ENCODE measurements around the gene DLG1. TPM values are rescaled to one million over a fixed set of nuclear protein-coding genes. Genes with fewer than 3 reads are reported as not detected.

Gene DLG1
- total RNA-seq, 1 experiment from 2014 or later, result 81.2 TPM

GRCh38 chr3:197260491-197261163 is 37.8 kb downstream of the DLG1 start:
- DNase-seq (ENCODE audit: low read depth in 1 of 2, low spot score in 2 of 2), result no peak
- Histone ChIP-seq H3K27ac (no peak overlapping the region), H3K9me3 (replicated peaks) (no peaks in the 10 kb centered on the region), H3K4me1 (replicated peaks) (peaks cover 10% of the 10 kb centered on the region), H3K4me3 (no peak overlapping the region), H3K27me3 (replicated peaks) (no peaks in the 10 kb centered on the region), H3K36me3 (peaks cover 39% of the 10 kb centered on the region)

- H3K36me3 ChIP-seq, result peaks cover 27% of the 10 kb centered on the region
- H3K27ac ChIP-seq, result no peak overlapping the region
- no peaks in the 10 kb centered on the region for H3K9me3 ChIP-seq (replicated peaks)
- H3K4me1 ChIP-seq (replicated peaks), result peaks cover 10% of the 10 kb centered on the region
- no peaks in the 10 kb centered on the region for H3K27me3 ChIP-seq (replicated peaks)
- no peak for DNase-seq (ENCODE audit: low read depth in 1 of 2, low spot score in 2 of 2)
- no peak overlapping the region for H3K4me3 ChIP-seq
Observed at GRCh38 chr3:197259096-197259495, 39.3 kb downstream of the DLG1 start.

GRCh38 chr3:197258168-197258755 is 40.1 kb downstream of the DLG1 start:
- peaks cover 22% of the 10 kb centered on the region for H3K36me3 ChIP-seq
- no peak for DNase-seq (ENCODE audit: low read depth in 1 of 2, low spot score in 2 of 2)
- no peaks in the 10 kb centered on the region for H3K27me3 ChIP-seq (replicated peaks)
- H3K9me3 ChIP-seq (replicated peaks), result no peaks in the 10 kb centered on the region
- H3K4me3 ChIP-seq, result no peak overlapping the region
- H3K4me1 ChIP-seq (replicated peaks), result peaks cover 10% of the 10 kb centered on the region
- H3K27ac ChIP-seq, result no peak overlapping the region

DNA sequence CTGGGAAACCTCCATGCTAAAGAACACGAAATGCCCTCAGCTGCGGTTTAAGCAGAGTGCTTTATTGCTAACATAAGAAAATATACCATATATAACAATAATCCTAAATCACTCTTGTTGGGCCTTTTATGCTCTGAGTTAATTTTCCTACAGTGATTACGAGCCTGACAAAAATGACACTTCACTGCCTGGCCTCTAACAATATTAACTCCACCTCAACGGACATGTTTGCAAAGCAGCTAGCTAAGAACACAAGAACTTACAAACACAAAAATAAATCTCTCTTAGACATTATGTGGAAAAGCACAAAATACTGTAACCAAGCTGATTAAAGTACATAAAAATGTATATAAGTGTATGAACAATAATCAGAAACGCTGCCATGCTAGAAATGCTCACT is 40.7 kb downstream of the DLG1 start:
- Histone ChIP-seq H3K4me3 (no peak overlapping the region), H3K36me3 (peaks cover 22% of the 10 kb centered on the region), H3K27ac (no peak overlapping the region), H3K27me3 (replicated peaks) (no peaks in the 10 kb centered on the region), H3K4me1 (replicated peaks) (peaks cover 10% of the 10 kb centered on the region), H3K9me3 (replicated peaks) (no peaks in the 10 kb centered on the region)
- DNase-seq (ENCODE audit: low read depth in 1 of 2, low spot score in 2 of 2), result no peak

DNA sequence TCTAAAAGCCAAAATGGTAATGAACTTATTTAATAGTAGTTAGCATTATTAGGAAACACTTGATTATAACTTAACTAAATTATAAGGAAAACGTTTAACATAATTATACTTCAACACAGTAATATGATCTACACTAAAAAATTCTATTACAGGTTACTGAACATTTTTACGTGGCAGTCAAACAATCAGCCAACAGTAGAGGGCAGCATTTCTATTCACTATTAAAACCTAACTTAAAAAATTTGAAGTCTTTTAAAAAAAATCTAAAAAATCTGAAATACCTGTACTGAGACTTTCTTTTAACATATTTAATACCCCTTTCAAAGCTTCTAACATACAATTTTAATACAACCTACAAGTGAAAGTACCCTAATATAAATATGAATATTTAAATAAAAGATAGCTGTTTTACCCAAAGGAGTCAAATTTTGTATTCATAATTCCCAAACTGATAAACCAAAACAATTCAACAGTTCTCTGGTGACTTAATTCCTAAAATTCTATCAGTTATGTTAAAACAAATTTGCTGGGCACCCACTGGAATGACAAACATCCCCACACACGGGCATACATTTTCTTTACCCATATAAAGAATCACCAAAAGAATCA is 41.5 kb downstream of the DLG1 start:
- H3K27ac ChIP-seq, result no peak overlapping the region
- peak in 1 of 2 experiments; percentile 35 for DNase-seq (ENCODE audit: low read depth in 1 of 2, low spot score in 2 of 2)
- H3K4me3 ChIP-seq, result no peak overlapping the region
- H3K9me3 ChIP-seq (replicated peaks), result no peaks in the 10 kb centered on the region
- peaks cover 10% of the 10 kb centered on the region for H3K4me1 ChIP-seq (replicated peaks)
- peaks cover 27% of the 10 kb centered on the region for H3K36me3 ChIP-seq
- no peaks in the 10 kb centered on the region for H3K27me3 ChIP-seq (replicated peaks)

- Histone ChIP-seq H3K9me3 (replicated peaks) (no peaks in the 10 kb centered on the region), H3K4me3 (no peak overlapping the region), H3K27me3 (replicated peaks) (no peaks in the 10 kb centered on the region), H3K4me1 (replicated peaks) (peaks cover 10% of the 10 kb centered on the region), H3K27ac (no peak overlapping the region), H3K36me3 (peaks cover 21% of the 10 kb centered on the region)
- no peak for DNase-seq (ENCODE audit: low read depth in 1 of 2, low spot score in 2 of 2)
Observed at GRCh38 chr3:197256104-197256503, 42.3 kb downstream of the DLG1 start.

GRCh38 chr3:197253238-197253947 is 45.0 kb downstream of the DLG1 start:
- Histone ChIP-seq H3K36me3 (peaks cover 28% of the 10 kb centered on the region), H3K4me3 (no peak overlapping the region), H3K9me3 (replicated peaks) (no peaks in the 10 kb centered on the region), H3K4me1 (replicated peaks) (peaks cover 10% of the 10 kb centered on the region), H3K27ac (no peak overlapping the region), H3K27me3 (replicated peaks) (no peaks in the 10 kb centered on the region)
- DNase-seq (ENCODE audit: low read depth in 1 of 2, low spot score in 2 of 2), result no peak

DNA sequence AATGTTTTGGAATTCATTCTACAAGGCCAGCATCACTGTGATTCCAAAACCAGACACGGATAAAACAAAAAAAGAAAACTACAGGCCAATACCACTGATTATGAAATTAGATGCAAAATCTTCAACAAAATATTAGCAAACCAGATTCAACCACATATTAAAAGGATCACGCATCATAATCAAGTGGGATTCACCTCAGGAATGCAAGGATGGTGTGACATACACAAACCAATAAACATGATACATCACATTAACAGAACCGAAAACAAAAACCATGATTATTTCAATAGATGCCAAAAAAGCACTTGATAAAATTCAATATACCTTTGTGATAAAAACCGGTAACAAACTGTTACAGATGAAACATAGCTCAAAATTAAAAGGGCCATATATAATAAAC is 48.9 kb downstream of the DLG1 start:
- no peak for DNase-seq (ENCODE audit: low read depth in 1 of 2, low spot score in 2 of 2)

GRCh38 chr3:197248341-197248740 is 50.1 kb downstream of the DLG1 start:
- no peak for DNase-seq (ENCODE audit: low read depth in 1 of 2, low spot score in 2 of 2)
- no peak overlapping the region for H3K4me3 ChIP-seq
- H3K4me1 ChIP-seq (replicated peaks), result no peaks in the 10 kb centered on the region
- H3K27me3 ChIP-seq (replicated peaks), result no peaks in the 10 kb centered on the region
- peaks cover 67% of the 10 kb centered on the region for H3K36me3 ChIP-seq
- H3K9me3 ChIP-seq (replicated peaks), result 0 out of 2 replicates have a peak, but pooled peaks cover 3% of the 10 kb centered on the region
- no peak overlapping the region for H3K27ac ChIP-seq

More for the DNA sequence above, 48.9 kb downstream of the DLG1 start:
- Histone ChIP-seq H3K27me3 (replicated peaks) (no peaks in the 10 kb centered on the region), H3K4me3 (no peak overlapping the region), H3K36me3 (peaks cover 57% of the 10 kb centered on the region), H3K9me3 (replicated peaks) (no peaks in the 10 kb centered on the region), H3K27ac (no peak overlapping the region), H3K4me1 (replicated peaks) (no peaks in the 10 kb centered on the region)

- peaks cover 68% of the 10 kb centered on the region for H3K36me3 ChIP-seq
- no peaks in the 10 kb centered on the region for H3K4me1 ChIP-seq (replicated peaks)
- H3K27me3 ChIP-seq (replicated peaks), result no peaks in the 10 kb centered on the region
- H3K9me3 ChIP-seq (replicated peaks), result peaks cover 8% of the 10 kb centered on the region
- no peak for DNase-seq (ENCODE audit: low read depth in 1 of 2, low spot score in 2 of 2)
- no peak overlapping the region for H3K27ac ChIP-seq
- H3K4me3 ChIP-seq, result no peak overlapping the region
Observed at GRCh38 chr3:197244751-197245150, 53.7 kb downstream of the DLG1 start.

GRCh38 chr3:197242784-197243432 is 55.5 kb downstream of the DLG1 start:
- H3K4me3 ChIP-seq, result no peak overlapping the region
- H3K27ac ChIP-seq, result no peak overlapping the region
- no peak for DNase-seq (ENCODE audit: low read depth in 1 of 2, low spot score in 2 of 2)
- no peaks in the 10 kb centered on the region for H3K27me3 ChIP-seq (replicated peaks)
- H3K9me3 ChIP-seq (replicated peaks), result peaks cover 8% of the 10 kb centered on the region
- no peaks in the 10 kb centered on the region for H3K4me1 ChIP-seq (replicated peaks)
- peaks cover 56% of the 10 kb centered on the region for H3K36me3 ChIP-seq

DNA sequence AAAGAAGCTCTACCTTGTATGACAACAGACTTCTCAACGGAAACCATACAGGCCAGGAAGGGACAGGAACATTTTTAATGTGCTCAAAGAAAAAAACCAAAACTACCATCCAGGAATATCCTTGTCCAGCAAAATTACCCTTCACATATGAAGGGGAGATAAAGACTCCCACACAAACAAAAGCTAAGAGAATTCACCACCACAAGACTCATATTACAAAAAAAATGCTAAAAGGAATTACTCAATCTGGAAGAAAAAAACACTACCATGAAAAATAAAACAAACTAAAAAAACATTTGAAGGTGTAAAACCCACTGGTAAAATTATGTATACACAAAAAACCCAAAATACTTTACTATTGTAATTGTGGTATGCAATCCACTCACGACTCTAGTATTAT is 57.2 kb downstream of the DLG1 start:
- H3K4me1 ChIP-seq (replicated peaks), result no peaks in the 10 kb centered on the region
- H3K27ac ChIP-seq, result no peak overlapping the region
- peaks cover 8% of the 10 kb centered on the region for H3K9me3 ChIP-seq (replicated peaks)
- no peaks in the 10 kb centered on the region for H3K27me3 ChIP-seq (replicated peaks)
- no peak overlapping the region for H3K4me3 ChIP-seq
- H3K36me3 ChIP-seq, result peaks cover 46% of the 10 kb centered on the region
- no peak for DNase-seq (ENCODE audit: low read depth in 1 of 2, low spot score in 2 of 2)

GRCh38 chr3:197239857-197240256 is 58.6 kb downstream of the DLG1 start:
- Histone ChIP-seq H3K27me3 (replicated peaks) (no peaks in the 10 kb centered on the region), H3K36me3 (peaks cover 51% of the 10 kb centered on the region), H3K9me3 (replicated peaks) (peaks cover 8% of the 10 kb centered on the region), H3K4me3 (no peak overlapping the region), H3K27ac (no peak overlapping the region), H3K4me1 (replicated peaks) (no peaks in the 10 kb centered on the region)
- no peak for DNase-seq (ENCODE audit: low read depth in 1 of 2, low spot score in 2 of 2)

Measured in SJSA1 (cell line).